Motor neuron (in vitro differentiated cells): ENCODE results near the gene EGLN3. TPM values are rescaled to one million over a fixed set of nuclear protein-coding genes. Genes with fewer than 3 reads are reported as not detected.

ENCODE experiments used
- ATAC-seq, 8 experiments: fragments of 200-7000 bp; cut with Tn5 transposase; replicated peaks in 6 of 8; 2 replicates each; pipeline ENCODE4 v1.8.0; 2021; ENCODE audit warnings: mild to moderate bottlenecking in 8 of 8, moderate library complexity in 8 of 8
- H3K27ac ChIP-seq, 2 donors: fragments of 250-450 bp; sonication (Bioruptor Pico); 2 replicates each; pipeline ENCODE4 v1.9.0; 2021; ENCODE audit warnings: antibody characterized with exemption in 2 of 2, mild to moderate bottlenecking in 2 of 2, moderate library complexity in 1 of 2
- H3K4me1 ChIP-seq, 2 donors: fragments of 250-450 bp; sonication (Bioruptor Pico); replicated peaks in 1 of 2; 2 replicates each; pipeline ENCODE4 v1.6.1; 2021; ENCODE audit warnings: antibody characterized with exemption in 2 of 2, mild to moderate bottlenecking in 2 of 2, moderate library complexity in 1 of 2
- H3K4me3 ChIP-seq, 5 donors: fragments of 250-450 bp; sonication (Bioruptor Pico); 2 replicates each; pipeline ENCODE4 v1.9.0; 2021; ENCODE audit warnings: antibody characterized with exemption in 5 of 5, mild to moderate bottlenecking in 5 of 5, moderate library complexity in 4 of 5
- WGBS, 10 experiments: fragments of 450-650 bp; shearing (Covaris generic); methylation state at CpG; one replicate each; pipeline ENCODE4 v1.0.0; 2022; 5-methylcytosine and 5-hydroxymethylcytosine counted together
- in situ Hi-C, 9 experiments: fragments of 400-800 bp; cut with MboI; loops; one replicate each; pipeline ENCODE4 v1.15.0; 2021; ENCODE audit warnings: low sequenced_read_pairs in 9 of 9, low pct_unique_long_range_greater_than_20kb in 2 of 9; ENCODE audit not compliant: unreplicated experiment in 9 of 9
- total RNA-seq, 8 experiments: library from RNA; unstranded; fragments of 300-600 nt; gene quantifications; 2 replicates each; pipeline versions ENCODE4 v1.2.3 to v1.2.4, GENCODE V29; 2022

Gene EGLN3
- total RNA-seq, 8 experiments from 2014 or later = 1.2 to 38.8 (median 6.6) TPM

GRCh38 chr14:33941718-33942117 is 9.2 kb downstream of the EGLN3 start:
- WGBS, 10 experiments = 0 to 100% (median 59%) methylated on average over 1 to 3 of the region's 3 CpGs; no CpG with 5 or more reads in 1 of the 10 experiments
- no peak overlapping the region for H3K4me3 ChIP-seq
- in situ Hi-C loops = no loop called here
- no peak overlapping the region for H3K27ac ChIP-seq
- peaks cover 22 to 39% of the 10 kb centered on the region in 2 donors for H3K4me1 ChIP-seq
- no peak for ATAC-seq

- no peak overlapping the region for H3K27ac ChIP-seq
- no peak overlapping the region for H3K4me3 ChIP-seq
- H3K4me1 ChIP-seq = peaks cover 27 to 38% of the 10 kb centered on the region in 2 donors
- no peak for ATAC-seq
- 23 to 89% (median 59%) methylated on average over 2 to 5 of the region's 5 CpGs; no CpG with 5 or more reads in 2 of the 10 experiments for WGBS, 10 experiments
- in situ Hi-C loops = no loop called here
Observed at GRCh38 chr14:33940561-33941011, 10.3 kb downstream of the EGLN3 start.

GRCh38 chr14:33938131-33938949 is 12.5 kb downstream of the EGLN3 start:
- peak in 7 of 8 experiments; percentile 38 to 99 (median 97) for ATAC-seq
- peaks cover 25 to 27% of the 10 kb centered on the region in 2 donors for H3K4me1 ChIP-seq
- no peak overlapping the region for H3K4me3 ChIP-seq
- peak overlapping the region; percentile 2 to 50 for H3K27ac ChIP-seq
- in situ Hi-C loops = no loop called here
- WGBS, 10 experiments = 7 to 50% (median 31%) methylated on average over 2 to 16 of the region's 20 CpGs; no CpG with 5 or more reads in 1 of the 10 experiments

- H3K4me3 ChIP-seq = no peak overlapping the region
- ATAC-seq = no peak
- whole genome bisulfite sequencing, 10 experiments = 0 to 53% (median 21%) methylated on average over 1 to 2 of the region's 2 CpGs
- H3K4me1 ChIP-seq = peaks cover 33 to 41% of the 10 kb centered on the region in 2 donors
- in situ Hi-C loops = no loop called here
- no peak overlapping the region for H3K27ac ChIP-seq
Observed at GRCh38 chr14:33936391-33936790, 14.5 kb downstream of the EGLN3 start.

GRCh38 chr14:33934938-33935337 is 15.9 kb downstream of the EGLN3 start:
- no peak overlapping the region for H3K27ac ChIP-seq
- 40 to 100% (median 90%) methylated on average over 1 to 5 of the region's 5 CpGs; no CpG with 5 or more reads in 1 of the 10 experiments for WGBS, 10 experiments
- peaks cover 35 to 41% of the 10 kb centered on the region in 2 donors for H3K4me1 ChIP-seq
- in situ Hi-C loops = no loop called here
- ATAC-seq = no peak
- no peak overlapping the region for H3K4me3 ChIP-seq

- WGBS, 10 experiments = 33 to 100% (median 71%) methylated on average over 1 to 6 of the region's 7 CpGs
- H3K4me1 ChIP-seq = peaks cover 35 to 41% of the 10 kb centered on the region in 2 donors
- in situ Hi-C loops = no loop called here
- H3K27ac ChIP-seq = no peak overlapping the region
- ATAC-seq = no peak
- no peak overlapping the region for H3K4me3 ChIP-seq
Observed at GRCh38 chr14:33934043-33934750, 16.7 kb downstream of the EGLN3 start.

GRCh38 chr14:33933386-33933933 is 17.4 kb downstream of the EGLN3 start:
- Histone ChIP-seq H3K4me3 (no peak overlapping the region), H3K4me1 (peaks cover 31 to 37% of the 10 kb centered on the region in 2 donors), H3K27ac (no peak overlapping the region)
- no peak for ATAC-seq
- WGBS, 10 experiments = 27 to 100% (median 88%) methylated on average over 1 to 8 of the region's 8 CpGs; no CpG with 5 or more reads in 1 of the 10 experiments
- in situ Hi-C loops = no loop called here

- in situ Hi-C loops = no loop called here
- ATAC-seq = peak in 3 of 8 experiments; percentile 49 to 70 (median 69)
- H3K4me3 ChIP-seq = no peak overlapping the region
- H3K27ac ChIP-seq = no peak overlapping the region
- peaks cover 24 to 30% of the 10 kb centered on the region in 2 donors for H3K4me1 ChIP-seq
- WGBS, 10 experiments = 64 to 100% (median 80%) methylated on average over 1 to 4 of the region's 4 CpGs; no CpG with 5 or more reads in 1 of the 10 experiments
Observed at GRCh38 chr14:33932576-33933345, 18.1 kb downstream of the EGLN3 start.

- in situ Hi-C loops = no loop called here
- 27 to 100% (median 95%) methylated on average over 1 to 3 of the region's 3 CpGs; no CpG with 5 or more reads in 1 of the 10 experiments for WGBS, 10 experiments
- peaks cover 17 to 22% of the 10 kb centered on the region in 2 donors for H3K4me1 ChIP-seq
- H3K4me3 ChIP-seq = no peak overlapping the region
- no peak for ATAC-seq
- no peak overlapping the region for H3K27ac ChIP-seq
Observed at GRCh38 chr14:33932033-33932432, 18.8 kb downstream of the EGLN3 start.

- H3K4me1 ChIP-seq = peaks cover 17% of the 10 kb centered on the region in 2 donors
- no peak overlapping the region for H3K4me3 ChIP-seq
- no peak overlapping the region for H3K27ac ChIP-seq
- in situ Hi-C loops = no loop called here
- 50 to 100% (median 83%) methylated on average over 1 of the region's 1 CpG; no CpG with 5 or more reads in 3 of the 10 experiments for WGBS, 10 experiments
- ATAC-seq = peak in 2 of 8 experiments; percentile 46 to 63
Observed at GRCh38 chr14:33931461-33931860, 19.4 kb downstream of the EGLN3 start.

GRCh38 chr14:33930439-33930838 is 20.4 kb downstream of the EGLN3 start:
- H3K27ac ChIP-seq = no peak overlapping the region
- no peak for ATAC-seq
- H3K4me1 ChIP-seq = peaks cover 15% of the 10 kb centered on the region in 2 donors
- WGBS, 10 experiments = 20 to 100% (median 89%) methylated on average over 1 to 2 of the region's 2 CpGs; no CpG with 5 or more reads in 1 of the 10 experiments
- in situ Hi-C loops = no loop called here
- no peak overlapping the region for H3K4me3 ChIP-seq

- in situ Hi-C loops = no loop called here
- 14 to 100% (median 90%) methylated on average over 1 to 2 of the region's 2 CpGs; no CpG with 5 or more reads in 1 of the 10 experiments for WGBS, 10 experiments
- Histone ChIP-seq H3K4me3 (no peak overlapping the region), H3K4me1 (peaks cover 15% of the 10 kb centered on the region in 2 donors), H3K27ac (no peak overlapping the region)
- ATAC-seq = no peak
Observed at GRCh38 chr14:33929799-33930408, 21.0 kb downstream of the EGLN3 start.
